ENCODE measurements around the gene RNF220. TPM values are rescaled to one million over a fixed set of nuclear protein-coding genes. Genes with fewer than 3 reads are reported as not detected.

Gene RNF220
- polyA plus RNA-seq, 1 donor (not counting 4 experiments of a cell fraction or from before 2014, with no cell fraction given): 42.7 TPM

- Histone ChIP-seq H3K36me3 (ENCODE audit: control insufficient read depth in 2 of 2, extremely low read depth in 1 of 2, insufficient read depth in 2 of 2, low read length in 2 of 2) (no peaks in the 10 kb centered on the region), H3K9me3 (ENCODE audit: control insufficient read depth, low read depth, low read length) (no peaks in the 10 kb centered on the region), H3K4me3 (ENCODE audit: control insufficient read depth in 2 of 3, extremely low read depth in 1 of 3, insufficient read depth in 2 of 3, low read depth in 1 of 3, low read length in 3 of 3) (no peak overlapping the region), H3K9ac (ENCODE audit: control insufficient read depth, extremely low read depth, insufficient read depth, low read length) (no peak overlapping the region), H3K27ac (ENCODE audit: control insufficient read depth, insufficient read depth, low read length) (no peak overlapping the region), H3K9me1 (ENCODE audit: control insufficient read depth, extremely low read depth, insufficient read depth, low read length) (no peaks in the 10 kb centered on the region), H4K20me1 (ENCODE audit: control insufficient read depth, extremely low read depth, insufficient read depth, low read length) (no peaks in the 10 kb centered on the region), H3K4me2 (ENCODE audit: control insufficient read depth, extremely low read depth, insufficient read depth, low read depth, low read length) (no peak overlapping the region), H3K27me3 (ENCODE audit: control insufficient read depth, extremely low read depth, insufficient read depth, low read length) (peaks cover 31% of the 10 kb centered on the region), H3K79me2 (ENCODE audit: control insufficient read depth, insufficient read depth, low read length) (no peaks in the 10 kb centered on the region), H3K4me1 (ENCODE audit: control insufficient read depth, extremely low read depth, insufficient read depth, low read length) (no peaks in the 10 kb centered on the region), H2AFZ (ENCODE audit: control insufficient read depth, low read length) (no peak overlapping the region)
- FAIRE-seq: no peak
- no peak for DNase-seq (ENCODE audit: low read depth, low spot score)
- no peak for TF ChIP-seq CTCF (optimal IDR thresholded peaks at IDR 0.05 in 1 of 3, IDR thresholded peaks at IDR 0.05 in 1 of 3, conservative IDR thresholded peaks at IDR 0.05 in 1 of 3; ENCODE audit: extremely low read depth in 1 of 3, insufficient read depth in 2 of 3, low read length in 3 of 3)
- TF ChIP-seq EZH2 (IDR thresholded peaks at IDR 0.05; ENCODE audit: low read length): no peak
- dilution Hi-C loops (cut with MboI; ENCODE audit: extremely low pct_ligation_motif_present, low sequenced_read_pairs): no loop called here
Measured at GRCh38 chr1:44603718-44604117, 198.7 kb downstream of the RNF220 start.

GRCh38 chr1:44604157-44604955, 199.3 kb downstream of the RNF220 start:
- DNase-seq (ENCODE audit: low read depth, low spot score): no peak
- H3K9me1 ChIP-seq (ENCODE audit: control insufficient read depth, extremely low read depth, insufficient read depth, low read length): no peaks in the 10 kb centered on the region
- no peaks in the 10 kb centered on the region for H3K79me2 ChIP-seq (ENCODE audit: control insufficient read depth, insufficient read depth, low read length)
- H3K9me3 ChIP-seq (ENCODE audit: control insufficient read depth, low read depth, low read length): no peaks in the 10 kb centered on the region
- H3K4me2 ChIP-seq (ENCODE audit: control insufficient read depth, extremely low read depth, insufficient read depth, low read depth, low read length): no peak overlapping the region
- H3K36me3 ChIP-seq (ENCODE audit: control insufficient read depth in 2 of 2, extremely low read depth in 1 of 2, insufficient read depth in 2 of 2, low read length in 2 of 2): no peaks in the 10 kb centered on the region
- H3K4me1 ChIP-seq (ENCODE audit: control insufficient read depth, extremely low read depth, insufficient read depth, low read length): peaks cover 3% of the 10 kb centered on the region
- H3K4me3 ChIP-seq (ENCODE audit: control insufficient read depth in 2 of 3, extremely low read depth in 1 of 3, insufficient read depth in 2 of 3, low read depth in 1 of 3, low read length in 3 of 3): no peak overlapping the region
- no peak overlapping the region for H3K9ac ChIP-seq (ENCODE audit: control insufficient read depth, extremely low read depth, insufficient read depth, low read length)
- TF ChIP-seq CTCF (optimal IDR thresholded peaks at IDR 0.05 in 1 of 3, IDR thresholded peaks at IDR 0.05 in 1 of 3, conservative IDR thresholded peaks at IDR 0.05 in 1 of 3; ENCODE audit: extremely low read depth in 1 of 3, insufficient read depth in 2 of 3, low read length in 3 of 3): no peak
- TF ChIP-seq EZH2 (IDR thresholded peaks at IDR 0.05; ENCODE audit: low read length): no peak
- no peak overlapping the region for H3K27ac ChIP-seq (ENCODE audit: control insufficient read depth, insufficient read depth, low read length)
- H2AFZ ChIP-seq (ENCODE audit: control insufficient read depth, low read length): no peak overlapping the region
- no peaks in the 10 kb centered on the region for H4K20me1 ChIP-seq (ENCODE audit: control insufficient read depth, extremely low read depth, insufficient read depth, low read length)
- no peak for FAIRE-seq
- dilution Hi-C loops (cut with MboI; ENCODE audit: extremely low pct_ligation_motif_present, low sequenced_read_pairs): no loop called here
- peaks cover 29% of the 10 kb centered on the region for H3K27me3 ChIP-seq (ENCODE audit: control insufficient read depth, extremely low read depth, insufficient read depth, low read length)
